HG02642 (cell line): ENCODE measurements around the gene C4orf36.
A peak's percentile ranks its signal among the peaks of the same experiment; 100 is the strongest.

Experiments
- ATAC-seq: cut with Tn5 transposase; IDR thresholded peaks from one replicate; pipeline ENCODE4 v1.9.1; 2021; ENCODE audit warnings: mild to moderate bottlenecking; ENCODE audit not compliant: unreplicated experiment, poor library complexity

Gene C4orf36

DNA sequence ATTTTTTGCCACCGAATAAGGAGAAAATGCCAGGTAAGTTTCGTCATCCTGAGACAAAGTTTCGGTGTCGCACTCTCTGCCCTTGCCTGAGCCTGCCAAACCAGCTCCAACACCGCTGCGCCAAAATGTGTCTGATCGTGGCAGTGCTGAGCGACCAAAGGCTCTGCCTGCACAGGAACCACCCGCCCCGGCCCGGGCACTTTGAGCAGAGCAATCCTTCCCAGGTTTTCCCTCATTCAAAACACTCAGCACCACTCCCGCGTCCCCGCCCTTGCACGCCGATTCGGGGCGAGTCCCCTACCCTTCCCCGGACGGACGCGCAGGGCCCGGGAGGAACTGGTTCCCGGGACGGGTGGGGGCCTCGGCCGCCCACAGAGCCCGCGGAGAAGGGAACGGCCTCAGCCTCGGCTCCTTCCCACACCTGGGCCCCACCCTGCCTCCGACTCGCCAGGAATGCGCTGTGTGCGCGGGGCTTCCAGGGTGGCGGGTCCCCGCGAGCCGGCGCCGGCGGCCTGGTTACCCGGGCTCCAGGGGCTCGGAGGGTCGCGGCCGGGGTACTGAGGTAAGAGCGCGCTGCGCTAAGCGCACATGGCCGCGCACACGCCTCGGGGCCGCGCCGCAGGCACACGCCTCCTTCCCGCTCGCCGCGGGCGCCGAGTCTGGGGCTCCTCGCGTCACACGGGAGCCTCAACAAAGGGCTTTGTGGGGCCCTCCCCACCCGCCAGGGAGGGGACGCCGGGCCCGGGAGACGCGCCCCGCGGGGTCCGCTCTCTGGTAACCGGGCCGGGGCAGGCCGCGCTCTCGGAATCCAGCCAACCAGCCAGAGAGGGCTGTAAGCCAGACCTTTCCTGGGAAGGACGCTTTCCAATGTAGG, at the start of gene C4orf36:
TSS of gene C4orf36 (minus strand) at position 661 of the 874 bp plus-strand sequence. CDS start 902 bp downstream, outside the sequence.
- peak; percentile 68 for ATAC-seq

- no peak for ATAC-seq
Measured at GRCh38 chr4:86940920-86941460, 48.8 kb upstream of the C4orf36 start.

- ATAC-seq: peak; percentile 56
Measured at GRCh38 chr4:86939729-86940575, 47.7 kb upstream of the C4orf36 start.

GRCh38 chr4:86938771-86939520, 46.7 kb upstream of the C4orf36 start:
- ATAC-seq: no peak

DNA sequence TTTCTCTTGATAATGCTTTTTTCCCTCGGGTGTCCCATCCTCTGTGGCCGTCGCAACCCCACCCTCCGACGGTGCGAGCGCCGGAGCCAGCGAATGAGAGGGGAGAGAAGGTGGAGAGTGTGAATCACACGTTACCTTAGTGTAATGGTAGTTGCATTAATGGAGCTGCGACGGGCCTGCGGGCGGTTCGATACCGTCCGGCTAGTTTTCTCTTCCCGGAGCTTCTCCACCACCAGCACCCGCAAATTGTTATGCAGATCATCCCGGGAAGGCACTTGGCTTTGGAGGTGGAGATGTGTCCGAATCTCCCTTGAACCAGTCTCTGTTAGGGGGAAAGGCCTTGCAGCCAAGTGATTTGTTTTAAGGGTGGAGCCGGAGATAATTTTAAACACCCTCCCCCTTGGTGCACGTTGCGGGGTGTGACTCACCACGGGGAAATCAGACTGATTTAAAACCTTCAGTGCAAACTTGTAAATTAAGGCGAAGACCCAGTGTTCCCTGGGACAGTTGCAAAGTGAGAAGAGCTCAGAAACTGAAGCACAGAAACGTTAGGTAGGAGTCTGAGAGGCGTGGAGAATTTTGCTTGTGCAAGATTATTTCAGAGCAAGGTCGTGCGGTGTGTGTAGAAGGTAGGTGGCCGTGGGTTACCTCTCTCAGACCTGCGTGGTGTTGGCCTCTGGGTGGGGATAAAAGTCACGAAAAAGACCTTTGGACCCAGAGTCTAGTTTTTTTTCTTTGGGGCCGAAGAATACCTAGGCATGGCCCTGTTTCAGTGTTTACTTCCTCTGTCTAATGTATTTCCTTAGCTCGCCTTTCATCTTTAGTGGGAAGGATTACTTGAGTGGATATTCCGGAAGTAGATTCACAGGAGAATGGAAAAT, 43.9 kb upstream of the C4orf36 start:
- peak; percentile 33 for ATAC-seq

GRCh38 chr4:86935566-86935852, 43.3 kb upstream of the C4orf36 start:
- no peak for ATAC-seq

- peak; percentile 54 for ATAC-seq
Measured at GRCh38 chr4:86934771-86935565, 42.7 kb upstream of the C4orf36 start, which contains the start of gene AFF1. Gene AFF1, plus strand, starts transcription at chr4:86935011. Its CDS starts 13,523 bp downstream, at chr4:86948534.

DNA sequence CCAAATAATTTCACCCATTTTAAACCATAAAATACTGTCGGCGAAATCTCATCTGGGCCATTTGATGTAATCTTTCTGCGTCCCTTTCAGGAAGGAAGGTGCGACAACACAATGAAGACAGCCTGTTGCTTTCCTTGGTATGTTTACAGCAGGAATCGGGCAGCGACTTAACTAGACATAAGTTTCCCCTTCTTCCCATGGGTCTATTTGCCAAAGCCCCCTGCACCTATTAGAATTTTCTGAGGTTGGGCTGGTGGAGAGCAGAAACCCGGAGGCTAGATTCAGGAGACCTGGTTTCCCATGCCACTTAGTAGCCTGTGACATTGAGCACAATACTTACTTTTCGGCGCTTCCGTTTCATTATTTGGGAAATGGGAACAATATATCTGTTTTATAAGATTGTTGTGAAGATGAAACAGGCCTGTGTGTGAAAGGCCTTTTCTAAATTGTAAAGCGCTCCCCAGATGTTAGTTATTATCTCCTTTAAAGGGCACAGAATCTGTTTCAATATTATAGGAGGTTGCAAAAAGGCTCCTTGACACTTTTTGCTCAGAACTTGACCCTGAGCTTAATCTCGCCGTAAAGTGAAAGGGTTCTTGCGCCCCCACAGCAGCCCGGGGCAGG, 42.0 kb upstream of the C4orf36 start:
- no peak for ATAC-seq

GRCh38 chr4:86928400-86929255, 36.4 kb upstream of the C4orf36 start:
- peak; percentile 39 for ATAC-seq

GRCh38 chr4:86927843-86928395, 35.7 kb upstream of the C4orf36 start:
- ATAC-seq: peak; percentile 44

- no peak for ATAC-seq
Measured at GRCh38 chr4:86926435-86927086, 34.3 kb upstream of the C4orf36 start.

GRCh38 chr4:86924811-86925210, 32.6 kb upstream of the C4orf36 start:
- no peak for ATAC-seq

DNA sequence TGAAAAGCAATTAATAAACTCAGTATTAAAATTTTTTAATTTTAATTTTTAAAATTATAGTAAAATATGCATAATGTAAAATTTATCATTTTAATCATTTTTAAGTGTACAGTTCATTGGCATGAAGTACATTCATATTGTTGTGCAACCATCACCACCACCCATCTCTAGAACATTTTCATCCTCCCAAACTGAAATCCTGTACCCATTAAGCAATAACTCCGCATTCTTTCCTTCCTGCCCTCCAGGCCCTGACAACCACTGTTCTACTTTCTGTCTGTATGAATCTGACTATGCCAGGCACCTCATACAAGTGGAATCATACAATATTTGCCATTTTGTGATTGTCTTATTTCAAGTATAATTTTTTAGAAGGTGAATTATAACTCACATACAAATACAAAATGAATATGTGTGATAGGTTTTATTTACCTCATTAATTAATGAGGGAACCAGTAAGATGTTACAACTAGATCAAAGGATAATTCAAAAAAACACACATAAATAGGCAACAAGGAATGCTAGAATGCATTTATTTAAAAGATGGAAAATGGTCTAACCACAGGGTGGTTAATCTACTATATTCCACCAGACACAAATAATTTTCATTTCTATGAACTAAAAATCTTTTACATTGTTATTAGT, 29.5 kb upstream of the C4orf36 start:
- ATAC-seq: no peak

- no peak for ATAC-seq
Measured at GRCh38 chr4:86919561-86920223, 27.5 kb upstream of the C4orf36 start.

- no peak for ATAC-seq
Measured at GRCh38 chr4:86918539-86919072, 26.4 kb upstream of the C4orf36 start.
